Measurements from ENCODE around the gene GPR61. TPM values are rescaled to one million over a fixed set of nuclear protein-coding genes. Genes with fewer than 3 reads are reported as not detected.

The GPR61 gene
- 0.07 TPM for total RNA-seq
- long read RNA-seq = 0 reads

- DNase-seq (no peak), ATAC-seq (no peak)
- intact Hi-C loops (cut with micrococcal nuclease) = no loop called here
Observed at GRCh38 chr1:109539676-109540075, at the start of gene GPR61. TSS of gene GPR61 (plus strand) at chr1:109539872. CDS start at chr1:109543023, 3,151 bp downstream.

- peak; percentile 51 for ATAC-seq
- peak; percentile 63 for DNase-seq
- intact Hi-C loops (cut with micrococcal nuclease) = loop anchor here (5.0 kb wide), 1 partner anchor 42 kb away; no protein-coding TSS in a partner anchor
Observed at GRCh38 chr1:109490029-109490933, 49.4 kb upstream of the GPR61 start.

- DNase-seq (peak; percentile 59), ATAC-seq (peak; percentile 13)
- intact Hi-C loops (cut with micrococcal nuclease) = loop anchor here (5.0 kb wide), 1 partner anchor 41 kb away; no protein-coding TSS in a partner anchor
Observed at GRCh38 chr1:109490934-109491302, 48.8 kb upstream of the GPR61 start.

- intact Hi-C loops (cut with micrococcal nuclease) = loop anchor here (5.0 kb wide), 1 partner anchor 41 kb away; no protein-coding TSS in a partner anchor
- DNase-seq (no peak), ATAC-seq (no peak)
Observed at GRCh38 chr1:109491372-109491771, 48.3 kb upstream of the GPR61 start.

- intact Hi-C loops (cut with micrococcal nuclease) = loop anchor here (5.0 kb wide), 1 partner anchor 40 kb away; no protein-coding TSS in a partner anchor
- DNase-seq (no peak), ATAC-seq (no peak)
Observed at GRCh38 chr1:109492779-109493178, 46.9 kb upstream of the GPR61 start.

- intact Hi-C loops (cut with micrococcal nuclease) = loop anchor here (5.0 kb wide), 1 partner anchor 39 kb away; no protein-coding TSS in a partner anchor
- ATAC-seq (no peak), DNase-seq (no peak)
Observed at GRCh38 chr1:109493227-109493626, 46.4 kb upstream of the GPR61 start.

- intact Hi-C loops (cut with micrococcal nuclease) = loop anchor here (5.0 kb wide), 1 partner anchor 38 kb away; no protein-coding TSS in a partner anchor
- DNase-seq (peak; percentile 93), ATAC-seq (peak; percentile 92)
Observed at GRCh38 chr1:109493805-109494539, 45.7 kb upstream of the GPR61 start, which contains the start of gene CYB561D1. TSS of gene CYB561D1 (plus strand) at chr1:109494094. CDS start at chr1:109494140, 46 bp downstream.

- no peak for ATAC-seq
- intact Hi-C loops (cut with micrococcal nuclease) = no loop called here
- DNase-seq = no peak
Observed at GRCh38 chr1:109495738-109496137, 43.9 kb upstream of the GPR61 start.

GRCh38 chr1:109497449-109498160 lies 42.1 kb upstream of the GPR61 start:
- intact Hi-C loops (cut with micrococcal nuclease) = no loop called here
- DNase-seq = no peak
- ATAC-seq = no peak

GRCh38 chr1:109498161-109498801 lies 41.4 kb upstream of the GPR61 start:
- ATAC-seq = no peak
- DNase-seq = no peak
- intact Hi-C loops (cut with micrococcal nuclease) = no loop called here

GRCh38 chr1:109499081-109499480 lies 40.6 kb upstream of the GPR61 start:
- DNase-seq (no peak), ATAC-seq (no peak)
- intact Hi-C loops (cut with micrococcal nuclease) = no loop called here

GRCh38 chr1:109499661-109500536 lies 39.8 kb upstream of the GPR61 start:
- peak; percentile 19 for ATAC-seq
- no peak for DNase-seq
- intact Hi-C loops (cut with micrococcal nuclease) = no loop called here

GRCh38 chr1:109500941-109501381 lies 38.7 kb upstream of the GPR61 start:
- DNase-seq (no peak), ATAC-seq (no peak)
- intact Hi-C loops (cut with micrococcal nuclease) = no loop called here

- ATAC-seq (no peak), DNase-seq (no peak)
- intact Hi-C loops (cut with micrococcal nuclease) = no loop called here
Observed at GRCh38 chr1:109501644-109502363, 37.9 kb upstream of the GPR61 start.

- intact Hi-C loops (cut with micrococcal nuclease) = no loop called here
Observed at GRCh38 chr1:109502364-109502851, 37.3 kb upstream of the GPR61 start.

GRCh38 chr1:109503935-109504334 lies 35.7 kb upstream of the GPR61 start:
- intact Hi-C loops (cut with micrococcal nuclease) = no loop called here
- ATAC-seq (no peak), DNase-seq (no peak)

More at GRCh38 chr1:109502364-109502851, 37.3 kb upstream of the GPR61 start:
- DNase-seq (no peak), ATAC-seq (no peak)

GRCh38 chr1:109504974-109505373 lies 34.7 kb upstream of the GPR61 start:
- DNase-seq (no peak), ATAC-seq (no peak)
- intact Hi-C loops (cut with micrococcal nuclease) = no loop called here
